HPDE6-E6E7 (cell line): Measurements from ENCODE around the gene TBCB.

Experiments used
- DNase-seq: peaks from one replicate; pipeline ENCODE4 v3.0.0; 2011; ENCODE audit warnings: missing footprints; ENCODE audit errors: extremely low spot score

Gene TBCB

GRCh38 chr19:36136964-36137686, 21.9 kb downstream of the TBCB start:
- peak; percentile 80 for DNase-seq

GRCh38 chr19:36139120-36139472, 23.8 kb downstream of the TBCB start:
- no peak for DNase-seq

GRCh38 chr19:36139473-36140303, 24.4 kb downstream of the TBCB start, which contains the start of gene CAPNS1:
TSS of gene CAPNS1 (plus strand) at chr19:36140066. CDS start at chr19:36141012, 946 bp downstream.
- DNase-seq: peak; percentile 93

DNA sequence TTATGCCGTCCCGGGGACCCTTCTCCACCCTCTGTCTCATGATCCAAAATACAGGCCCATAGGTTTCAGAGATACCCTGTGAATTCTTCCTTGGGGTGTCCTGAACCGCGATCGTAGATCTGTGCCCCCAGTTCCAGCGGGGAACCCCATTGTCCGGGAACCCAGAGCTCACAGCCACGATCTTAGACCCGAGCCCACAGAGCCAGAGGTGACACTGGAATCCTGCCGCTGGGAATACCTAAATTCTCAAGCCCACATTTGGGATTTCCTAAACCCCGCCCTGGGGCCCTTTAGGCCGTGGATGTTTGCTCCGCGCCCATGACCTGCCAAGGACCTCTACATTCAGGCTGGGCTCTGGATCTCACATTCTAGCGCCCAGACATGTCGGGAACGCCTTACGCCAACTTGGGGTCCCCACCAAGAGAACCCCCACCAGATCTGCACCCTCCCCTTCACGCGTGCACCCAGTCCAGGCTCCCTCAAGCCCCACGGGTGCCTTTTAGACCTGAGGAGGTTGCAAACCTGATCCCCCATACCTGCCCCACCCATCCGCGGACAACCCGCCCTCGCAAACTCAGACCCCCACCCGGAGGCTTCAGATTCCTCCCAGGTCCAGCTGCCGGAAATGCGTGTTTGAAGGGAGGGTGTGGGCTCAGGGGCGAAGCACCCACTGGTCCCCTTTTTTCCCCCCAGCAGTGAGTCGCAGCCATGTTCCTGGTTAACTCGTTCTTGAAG, 25.2 kb downstream of the TBCB start:
- DNase-seq: no peak

DNA sequence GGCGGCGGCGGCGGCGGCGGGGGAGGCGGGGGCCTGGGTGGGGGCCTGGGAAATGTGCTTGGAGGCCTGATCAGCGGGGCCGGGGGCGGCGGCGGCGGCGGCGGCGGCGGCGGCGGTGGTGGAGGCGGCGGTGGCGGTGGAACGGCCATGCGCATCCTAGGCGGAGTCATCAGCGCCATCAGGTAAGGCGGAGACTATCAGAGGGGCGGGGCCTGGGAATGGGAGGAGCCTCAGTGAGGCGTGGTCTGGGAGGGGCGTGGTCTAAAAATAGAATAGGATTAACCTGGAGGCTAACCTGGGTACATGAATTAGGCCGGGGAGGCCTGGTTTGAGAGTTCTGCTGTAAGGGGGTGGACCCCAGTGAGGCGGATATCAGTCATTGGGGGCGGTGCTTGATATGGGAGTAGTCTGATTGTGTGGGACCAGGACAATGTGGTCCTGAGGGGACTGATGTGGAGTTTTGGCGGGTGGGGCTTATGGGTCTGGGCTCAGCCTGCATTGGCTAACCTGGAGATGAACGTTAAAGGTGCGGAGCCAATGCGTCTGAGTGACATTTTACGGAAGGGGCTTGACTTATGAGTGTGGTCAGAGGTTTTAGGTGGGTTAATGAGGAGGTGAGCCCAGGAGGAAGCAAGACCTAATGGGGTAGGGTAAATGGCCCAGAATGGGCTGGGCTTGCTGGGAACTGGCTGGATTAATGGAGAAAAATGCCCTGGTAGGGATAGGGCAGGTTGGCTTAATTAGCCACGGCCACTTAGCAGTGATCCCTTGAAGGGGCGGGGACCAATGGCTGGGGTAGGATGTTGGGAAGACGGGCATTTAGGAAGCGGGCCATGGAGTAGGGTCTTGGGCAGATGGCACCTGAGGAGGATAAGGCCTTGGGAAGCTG, 26.0 kb downstream of the TBCB start:
- DNase-seq: peak; percentile 77

DNA sequence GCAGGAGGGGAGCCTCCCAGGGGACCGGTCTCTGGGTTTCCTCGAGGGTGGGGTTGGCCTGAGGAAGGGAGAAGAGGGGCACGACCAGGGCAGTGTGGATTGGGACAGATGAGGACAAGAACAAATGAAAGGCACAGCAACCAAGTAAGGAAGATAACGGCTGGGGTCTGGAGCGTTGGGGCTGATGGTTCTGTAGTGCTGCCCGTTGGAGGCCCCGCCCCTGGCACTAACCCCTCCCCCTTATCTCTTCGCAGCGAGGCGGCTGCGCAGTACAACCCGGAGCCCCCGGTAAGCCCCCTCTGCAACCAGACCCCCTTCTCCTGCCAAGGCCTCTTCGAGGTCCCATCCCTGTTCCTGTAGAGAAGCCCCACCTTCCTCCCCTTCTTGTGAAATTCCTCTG, 26.8 kb downstream of the TBCB start:
- DNase-seq: no peak

DNA sequence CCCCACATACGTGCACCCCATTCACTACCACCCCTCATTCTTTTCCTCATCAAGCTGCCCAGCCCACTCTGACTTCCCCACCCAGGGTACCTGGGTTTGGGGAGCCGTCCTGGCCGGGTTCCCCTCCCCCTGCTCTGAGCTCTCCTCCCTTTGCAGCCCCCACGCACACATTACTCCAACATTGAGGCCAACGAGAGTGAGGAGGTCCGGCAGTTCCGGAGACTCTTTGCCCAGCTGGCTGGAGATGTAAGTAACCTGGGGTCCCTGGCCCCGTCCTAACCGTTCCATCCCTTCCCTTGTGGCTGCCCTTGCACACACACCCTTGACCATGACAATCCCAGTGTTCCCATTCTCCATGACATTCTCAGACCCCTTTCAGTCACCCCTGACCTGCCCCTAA, 27.2 kb downstream of the TBCB start:
- DNase-seq: no peak

GRCh38 chr19:36144624-36145023, 29.4 kb downstream of the TBCB start:
- no peak for DNase-seq

GRCh38 chr19:36149673-36150406, 34.6 kb downstream of the TBCB start:
- peak; percentile 69 for DNase-seq

- no peak for DNase-seq
Measured at GRCh38 chr19:36150586-36150985, 35.3 kb downstream of the TBCB start.

- no peak for DNase-seq
Measured at GRCh38 chr19:36151144-36152018, 36.1 kb downstream of the TBCB start.

DNA sequence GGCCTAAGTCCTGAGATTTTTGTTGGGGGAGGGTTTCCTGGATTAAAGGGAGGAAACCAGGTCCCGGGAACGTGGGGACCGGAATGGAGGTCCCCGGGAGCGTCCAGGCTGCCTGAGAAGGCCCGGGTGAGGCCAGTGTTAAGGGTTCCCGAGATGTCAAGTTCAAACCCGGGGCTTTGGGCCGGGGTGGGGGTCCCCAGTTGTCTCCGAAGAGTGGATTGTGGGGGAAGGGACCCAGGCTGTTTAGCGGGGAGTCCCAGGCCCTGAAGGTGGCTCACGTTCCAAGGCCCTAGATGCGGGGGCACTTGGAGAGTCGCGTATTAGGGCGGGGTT, 36.7 kb downstream of the TBCB start:
- no peak for DNase-seq

DNA sequence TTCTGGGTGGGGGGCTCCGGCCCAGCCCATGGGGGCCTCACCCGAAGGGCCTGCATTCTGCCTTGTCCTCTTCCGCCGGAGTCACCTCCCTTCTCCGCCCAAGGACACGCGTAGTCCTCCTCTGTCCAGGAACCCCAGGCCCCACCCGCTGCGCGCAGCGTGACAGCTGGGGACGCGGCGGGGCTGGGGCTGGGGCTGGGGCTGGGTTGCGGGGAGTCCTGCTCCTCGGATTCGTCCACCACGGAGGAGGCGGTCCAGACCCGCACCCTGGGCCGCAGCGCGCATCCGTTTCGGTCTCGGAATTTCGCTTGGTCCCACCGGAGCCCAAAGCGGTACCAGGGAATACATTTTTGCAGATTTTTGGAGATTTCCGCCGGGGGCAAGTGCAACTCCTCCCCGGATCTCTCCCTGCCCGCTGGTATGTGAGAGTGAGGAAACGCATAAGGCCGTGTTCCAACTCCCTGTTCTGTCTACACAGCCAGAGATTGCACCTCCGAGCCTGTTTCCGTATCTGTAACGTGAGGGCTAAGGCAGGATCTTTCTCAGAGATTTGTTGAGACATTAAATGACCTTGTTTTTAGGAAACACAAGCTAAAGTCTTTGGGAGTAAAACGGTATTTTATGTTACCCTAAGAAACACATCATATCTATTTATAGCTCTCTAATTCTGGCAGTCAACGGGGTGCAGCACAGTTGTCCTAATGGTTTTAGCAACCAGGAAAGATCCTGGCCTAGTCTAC, 37.3 kb downstream of the TBCB start, which contains the start of gene COX7A1:
Gene COX7A1 (minus strand): TSS at position 96 of the 740 bp plus-strand sequence. CDS start 40 bp downstream, at position 56.
- DNase-seq: no peak

DNA sequence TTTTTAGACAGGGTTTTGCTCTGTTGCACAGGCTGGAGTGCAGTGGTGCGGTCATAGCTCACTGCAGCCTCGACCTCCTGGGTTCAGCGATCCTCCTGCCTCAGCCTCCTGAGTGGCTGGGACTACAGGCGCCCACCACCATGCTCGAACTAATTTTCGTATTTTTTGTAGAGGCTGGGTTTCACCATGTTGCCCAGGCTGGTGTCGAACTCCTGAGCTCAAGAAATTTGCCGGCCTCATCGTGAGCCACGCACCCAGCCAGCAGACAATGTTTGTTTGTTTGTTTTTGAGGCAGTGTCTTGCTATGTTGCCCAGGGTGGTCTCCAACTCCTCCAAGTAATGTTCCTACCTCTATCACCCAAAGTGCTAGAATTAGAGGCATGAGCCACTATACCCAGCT, 37.9 kb downstream of the TBCB start:
- DNase-seq: no peak

- no peak for DNase-seq
Measured at GRCh38 chr19:36160821-36161596, 45.7 kb downstream of the TBCB start.

DNA sequence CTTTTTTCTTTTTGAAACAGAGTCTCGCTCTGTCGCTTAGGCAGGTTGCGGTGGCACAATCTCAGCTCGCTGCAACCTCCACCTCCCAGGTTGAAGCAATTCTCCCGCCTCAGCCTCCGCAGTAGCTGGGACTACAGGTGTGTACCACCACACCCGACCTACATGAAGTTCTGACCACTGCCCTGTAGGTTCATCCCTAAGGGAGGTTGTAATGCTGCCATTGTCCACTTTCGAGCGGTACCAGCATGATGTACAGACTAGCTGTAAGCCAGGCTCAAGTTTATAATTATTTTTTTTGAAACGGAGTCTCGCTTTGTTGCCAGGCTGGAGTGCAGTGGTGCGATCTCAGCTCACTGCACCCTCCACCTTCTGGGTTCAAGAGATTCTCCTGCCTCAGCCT, 48.5 kb downstream of the TBCB start:
- no peak for DNase-seq

GRCh38 chr19:36169084-36169760, 54.0 kb downstream of the TBCB start:
- no peak for DNase-seq

DNA sequence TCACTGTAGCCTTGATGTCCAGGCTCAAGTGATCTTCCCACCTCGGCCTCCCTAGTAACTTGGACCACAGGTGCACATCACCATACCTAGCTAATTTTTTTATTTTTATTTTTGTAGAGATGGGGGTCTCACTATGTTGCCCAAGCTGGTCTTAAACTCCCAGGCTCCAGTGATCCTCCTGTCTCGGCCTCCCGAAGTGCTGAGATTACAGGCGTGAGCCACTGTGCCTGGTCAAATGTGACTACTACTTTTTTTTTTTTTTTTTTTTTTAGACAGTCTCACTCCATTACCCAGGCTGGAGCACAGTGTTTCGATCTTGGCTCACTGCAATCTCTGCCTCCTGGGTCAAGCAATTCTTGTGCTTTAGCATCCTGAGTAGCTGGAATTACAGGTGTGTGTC, 57.6 kb downstream of the TBCB start:
- DNase-seq: no peak
